GM21381 (cell line): ENCODE measurements around the gene HRAS.
A peak's percentile ranks its signal among the peaks of the same experiment; 100 is the strongest.

Experiments used
- ATAC-seq: cut with Tn5 transposase; IDR thresholded peaks from one replicate; pipeline ENCODE4 v1.9.1; 2021; ENCODE audit warnings: mild to moderate bottlenecking, moderate library complexity; ENCODE audit not compliant: unreplicated experiment

HRAS gene

DNA sequence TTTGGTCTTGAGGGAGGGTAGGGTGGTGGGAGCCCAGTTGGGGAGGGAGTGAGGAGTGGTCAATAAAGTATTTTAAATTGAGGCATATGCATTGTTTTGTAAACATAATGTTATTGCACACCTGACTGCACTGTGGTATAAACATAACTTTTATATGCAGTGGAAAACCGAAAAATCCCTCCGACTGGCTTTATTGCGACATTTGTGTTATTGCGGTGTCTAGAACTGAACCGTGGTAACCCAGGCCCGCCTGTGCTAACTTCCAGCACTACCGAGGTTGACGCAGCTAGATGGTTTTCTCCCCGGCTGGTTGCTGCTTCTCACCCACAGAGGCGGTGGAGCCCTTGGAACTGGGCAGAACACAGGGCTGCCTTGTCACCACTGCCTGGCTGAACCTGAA is 20.8 kb downstream of the HRAS start:
- ATAC-seq = no peak

DNA sequence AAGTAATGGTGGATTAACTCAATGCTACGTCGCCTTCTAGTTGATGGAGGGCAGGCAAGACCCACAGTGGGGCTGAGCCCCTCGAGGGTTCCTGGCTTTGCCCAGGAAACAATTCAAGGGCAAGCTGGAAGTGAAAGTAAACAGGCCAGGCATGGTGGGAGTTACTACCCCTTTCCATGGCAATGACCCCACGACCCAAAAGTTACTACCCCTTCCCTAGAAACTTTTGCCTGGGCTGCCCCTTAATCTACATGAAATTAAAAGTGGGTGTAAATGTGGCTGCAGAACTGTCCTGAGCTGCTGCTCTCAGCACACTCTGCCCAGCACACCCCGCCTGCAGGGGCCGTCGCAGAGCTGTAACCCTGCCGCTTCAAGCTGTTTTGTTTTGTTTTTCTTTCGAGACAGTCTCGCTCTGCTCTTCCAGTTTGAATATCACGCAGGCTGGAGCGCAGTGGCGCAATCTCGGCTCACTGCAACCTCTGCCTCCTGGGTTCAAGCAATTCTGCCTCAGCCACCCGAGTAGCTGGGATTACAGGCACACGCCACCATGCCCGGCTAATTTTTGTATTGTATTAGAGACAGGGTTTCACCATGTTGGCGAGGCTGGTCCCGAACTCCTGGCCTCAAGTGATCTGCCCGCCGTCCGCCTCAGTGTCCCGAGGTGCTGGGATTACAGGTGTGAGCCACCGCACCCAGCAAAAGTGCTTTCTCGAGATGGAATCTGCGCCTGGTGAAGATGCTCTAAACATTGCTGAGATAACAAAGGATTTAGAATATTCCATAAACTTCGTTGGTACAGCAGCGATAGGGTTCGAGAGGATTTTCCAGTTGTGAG is 22.4 kb downstream of the HRAS start:
- ATAC-seq = no peak

DNA sequence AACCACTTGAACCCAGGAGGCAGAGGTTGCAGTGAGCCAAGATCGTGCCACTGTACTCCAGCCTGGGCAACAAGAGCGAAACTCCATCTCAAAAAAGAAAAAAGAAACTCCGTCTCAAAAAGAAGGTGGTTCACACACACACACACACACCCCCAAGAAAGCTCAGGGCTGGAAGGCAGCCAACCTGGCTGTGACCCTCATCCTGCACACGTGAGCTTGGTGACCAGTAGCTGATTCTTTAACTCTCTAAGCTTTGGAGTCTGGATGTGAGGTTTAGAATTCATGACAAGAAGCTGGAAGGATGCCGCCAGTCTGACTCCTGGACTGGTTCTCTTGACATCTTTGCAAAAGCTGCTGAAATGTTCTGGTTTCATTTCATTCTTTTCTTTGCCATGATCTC is 26.4 kb downstream of the HRAS start:
- ATAC-seq = no peak

DNA sequence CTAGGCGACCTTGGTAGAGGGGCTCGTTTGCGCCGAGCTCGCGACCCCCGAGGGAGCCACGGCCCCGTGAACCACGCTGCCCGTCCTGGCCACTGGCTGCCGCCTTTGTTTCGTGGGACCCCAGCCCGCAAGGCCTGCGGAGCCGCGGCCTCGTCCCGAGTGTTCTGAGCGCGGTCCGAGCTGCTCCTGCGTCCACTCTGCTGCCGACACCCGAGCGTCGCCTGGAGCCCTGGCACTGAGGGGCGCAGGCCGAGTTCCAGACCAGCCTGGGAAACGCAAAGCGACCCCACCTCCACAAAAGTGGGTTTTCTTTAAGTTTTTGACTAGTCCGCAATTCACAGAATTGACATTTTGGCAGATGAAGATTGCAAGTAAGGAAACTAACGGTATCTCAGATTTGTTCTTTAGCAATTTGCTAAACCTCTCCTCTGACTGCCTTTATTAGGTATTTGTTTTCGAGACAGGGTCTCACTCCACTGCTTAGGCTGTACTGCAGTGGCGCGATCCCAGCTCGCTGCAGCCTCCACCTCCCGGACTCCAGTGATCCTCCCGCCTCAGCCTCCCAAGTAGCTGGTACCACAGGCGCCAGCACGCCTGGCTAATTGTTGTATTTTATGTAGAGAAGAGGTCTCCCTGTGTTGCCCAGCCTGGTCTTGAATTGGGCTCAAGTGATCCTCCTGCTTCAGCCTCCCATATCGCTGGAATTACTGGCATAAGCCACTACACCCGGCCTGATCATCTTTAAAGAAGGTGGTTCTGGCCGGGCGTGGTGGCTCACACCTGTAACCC is 27.5 kb downstream of the HRAS start:
- ATAC-seq = no peak

DNA sequence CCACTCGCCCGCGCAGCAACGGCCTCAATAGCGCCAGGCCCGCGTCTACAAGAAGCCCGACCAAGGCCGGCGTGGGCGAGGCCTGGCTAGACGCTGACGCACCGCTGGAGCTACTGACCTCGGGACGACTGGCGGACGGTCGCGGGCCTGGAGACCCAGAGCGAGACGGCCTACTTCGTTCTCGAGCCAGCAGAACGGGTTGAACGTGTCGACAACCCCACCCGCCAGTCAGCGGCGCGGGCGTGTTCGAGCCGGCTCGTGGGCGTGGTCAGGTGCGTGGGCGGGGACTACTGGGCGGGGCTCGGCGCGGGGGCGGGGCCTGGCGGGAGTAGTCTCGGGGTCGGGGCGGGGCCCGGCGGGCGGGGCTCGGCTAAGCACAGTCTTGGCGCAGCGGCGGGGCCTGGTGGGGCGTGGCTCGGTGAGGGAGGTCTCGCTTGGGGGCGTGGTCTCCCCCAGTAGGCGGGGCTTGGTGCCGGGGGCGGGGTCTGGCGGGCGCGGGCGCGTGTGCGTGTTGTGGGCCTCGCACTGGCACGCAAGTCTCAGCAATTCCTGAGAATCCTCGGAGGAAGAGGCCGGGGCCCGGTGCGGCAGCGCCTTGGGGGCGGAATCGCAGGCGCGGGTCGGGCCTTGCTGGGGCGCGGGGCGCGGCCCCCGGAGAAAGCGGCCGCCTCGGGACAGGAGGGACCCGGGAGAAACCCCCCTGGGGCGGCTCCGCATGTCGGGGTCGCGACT is 28.2 kb downstream of the HRAS start, which contains the start of gene RNH1:
Gene RNH1 (minus strand): TSS at position 248 of the 732 bp plus-strand sequence. CDS start 5,080 bp downstream, outside the sequence.
- peak; percentile 51 for ATAC-seq

DNA sequence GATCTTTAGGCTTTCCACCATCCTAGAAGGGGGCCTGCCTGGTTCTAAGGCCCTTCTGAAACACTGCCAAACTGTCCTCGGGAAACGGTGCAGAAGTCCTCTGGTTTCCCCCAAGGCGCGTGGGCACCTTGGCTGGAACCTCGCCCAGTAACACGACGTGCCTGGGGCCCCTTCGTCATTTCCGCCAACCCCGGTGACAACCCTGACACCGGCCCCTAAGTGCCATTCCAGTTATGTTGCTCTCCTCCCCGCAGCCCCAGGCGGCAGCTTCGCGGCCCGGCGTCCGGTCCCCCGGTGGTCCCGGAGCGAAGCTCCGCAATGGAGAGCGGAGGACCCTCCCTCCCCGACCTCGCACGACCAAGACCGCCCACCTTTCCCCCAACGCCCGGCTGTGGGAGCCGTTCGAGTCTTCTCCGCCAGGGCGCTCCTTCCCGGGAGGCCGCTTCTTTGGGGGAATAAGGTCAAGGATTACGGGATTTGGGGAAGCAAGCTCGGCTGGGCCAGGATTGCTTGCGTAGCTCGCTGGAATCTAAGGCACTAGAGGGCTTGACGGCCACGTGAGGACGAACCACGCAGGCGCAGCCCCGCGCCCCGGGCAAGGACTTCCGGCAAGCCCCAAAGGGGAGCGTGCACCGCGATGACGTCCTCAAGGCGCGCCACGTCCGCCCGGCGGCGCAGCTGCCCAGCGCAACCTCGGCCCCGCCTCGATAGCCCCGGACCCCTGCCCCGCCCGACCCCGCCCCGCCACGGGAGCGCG is 29.0 kb downstream of the HRAS start:
- peak; percentile 70 for ATAC-seq

DNA sequence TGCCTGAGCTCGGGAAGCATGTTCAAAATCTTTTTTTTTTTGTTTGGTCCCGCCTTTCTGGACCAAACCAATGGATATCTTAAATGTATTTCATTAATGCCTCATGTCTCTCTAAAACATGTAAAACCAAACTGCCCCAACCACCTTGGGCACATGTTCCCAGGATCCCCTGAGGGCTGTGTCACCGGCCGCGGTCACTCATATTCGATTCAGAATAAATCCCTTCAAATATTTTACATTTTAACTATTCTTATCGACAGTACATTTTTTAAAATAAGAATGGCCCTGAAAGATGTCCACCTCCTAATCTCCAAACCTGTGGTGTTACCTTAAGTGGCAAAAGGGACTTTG is 30.4 kb downstream of the HRAS start:
- no peak for ATAC-seq

DNA sequence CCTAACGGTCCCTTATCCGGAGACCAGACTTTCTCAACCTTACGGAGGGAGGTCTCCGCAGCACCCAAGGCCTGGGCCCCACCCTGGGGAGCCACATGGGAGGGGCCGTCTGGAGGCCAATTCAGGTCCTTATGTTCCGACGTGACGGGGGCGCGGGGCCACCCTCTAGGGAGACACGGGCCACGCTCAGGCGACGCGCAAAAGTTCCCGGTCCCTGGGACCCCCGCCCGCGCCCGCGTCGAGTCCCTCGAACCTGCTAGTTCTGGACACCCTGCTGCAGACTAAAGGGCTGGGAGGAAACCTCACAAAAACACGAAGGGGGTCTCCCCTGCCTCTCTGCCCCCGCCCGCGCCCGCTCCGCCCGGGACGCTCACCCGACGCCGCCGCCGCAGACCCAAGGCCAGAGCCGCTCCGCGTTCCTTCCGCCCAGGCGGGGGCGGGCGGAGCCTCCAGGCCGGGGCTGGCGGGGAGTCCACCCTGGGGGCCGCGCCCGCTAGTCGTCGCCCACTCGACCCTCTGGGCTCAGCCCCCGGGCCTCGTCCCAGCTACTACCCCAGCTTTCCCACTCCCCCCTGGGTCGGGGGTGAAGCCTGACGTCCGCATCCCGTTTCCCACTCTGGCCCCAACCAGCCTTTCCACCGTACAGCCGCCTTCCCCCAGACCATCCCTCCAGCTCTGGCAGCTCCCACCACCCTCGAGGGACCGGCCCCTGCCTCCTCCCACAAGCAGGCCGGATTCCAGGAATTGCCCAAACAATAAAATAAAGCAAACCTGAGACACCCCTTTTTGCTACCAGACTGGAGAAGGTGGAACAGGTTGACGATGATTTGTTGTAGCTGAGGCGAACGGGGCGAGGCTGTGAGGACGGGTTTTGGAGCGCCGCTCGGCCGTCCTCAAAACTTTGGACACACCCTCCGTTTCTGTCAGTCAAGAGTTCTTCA is 31.1 kb downstream of the HRAS start:
- ATAC-seq = no peak

DNA sequence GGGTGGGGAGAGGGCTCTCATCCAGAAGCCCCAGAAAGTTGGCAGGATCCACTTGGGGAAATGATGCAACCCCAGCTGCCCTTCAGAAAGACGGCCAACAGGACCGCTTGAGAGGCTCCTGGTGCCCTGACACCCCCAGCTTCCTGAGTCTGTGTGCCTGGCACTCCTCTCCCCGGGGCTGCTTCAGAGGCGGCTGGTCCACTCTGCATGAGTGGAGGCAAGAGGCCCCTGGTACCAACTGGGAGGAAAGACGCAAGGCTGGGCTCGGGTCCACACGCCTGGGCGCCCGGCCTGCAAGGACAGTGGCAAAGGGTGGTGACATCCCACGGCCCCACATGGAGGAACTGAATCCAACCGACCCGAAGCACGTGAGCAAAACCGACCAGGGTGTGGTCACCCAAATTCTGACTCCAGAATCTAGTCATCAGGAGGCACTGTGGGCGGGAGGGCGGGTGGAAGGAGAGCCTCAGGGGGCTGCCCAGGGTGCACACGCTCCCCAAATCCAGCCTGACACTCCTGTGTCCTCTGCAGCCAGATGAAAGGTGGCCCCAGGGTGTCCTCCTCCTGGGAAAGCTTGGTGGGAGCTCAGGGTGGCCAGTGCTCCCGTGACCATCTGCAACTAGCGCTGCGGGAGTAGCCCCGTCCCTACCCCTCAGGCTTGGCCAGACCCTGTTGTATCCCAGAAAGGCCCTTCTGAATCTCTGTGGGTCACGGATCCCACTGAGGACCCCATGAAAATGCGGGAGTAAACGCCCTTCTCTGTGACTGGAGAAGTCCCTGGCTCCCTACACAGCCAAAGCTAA is 32.0 kb downstream of the HRAS start:
- no peak for ATAC-seq

DNA sequence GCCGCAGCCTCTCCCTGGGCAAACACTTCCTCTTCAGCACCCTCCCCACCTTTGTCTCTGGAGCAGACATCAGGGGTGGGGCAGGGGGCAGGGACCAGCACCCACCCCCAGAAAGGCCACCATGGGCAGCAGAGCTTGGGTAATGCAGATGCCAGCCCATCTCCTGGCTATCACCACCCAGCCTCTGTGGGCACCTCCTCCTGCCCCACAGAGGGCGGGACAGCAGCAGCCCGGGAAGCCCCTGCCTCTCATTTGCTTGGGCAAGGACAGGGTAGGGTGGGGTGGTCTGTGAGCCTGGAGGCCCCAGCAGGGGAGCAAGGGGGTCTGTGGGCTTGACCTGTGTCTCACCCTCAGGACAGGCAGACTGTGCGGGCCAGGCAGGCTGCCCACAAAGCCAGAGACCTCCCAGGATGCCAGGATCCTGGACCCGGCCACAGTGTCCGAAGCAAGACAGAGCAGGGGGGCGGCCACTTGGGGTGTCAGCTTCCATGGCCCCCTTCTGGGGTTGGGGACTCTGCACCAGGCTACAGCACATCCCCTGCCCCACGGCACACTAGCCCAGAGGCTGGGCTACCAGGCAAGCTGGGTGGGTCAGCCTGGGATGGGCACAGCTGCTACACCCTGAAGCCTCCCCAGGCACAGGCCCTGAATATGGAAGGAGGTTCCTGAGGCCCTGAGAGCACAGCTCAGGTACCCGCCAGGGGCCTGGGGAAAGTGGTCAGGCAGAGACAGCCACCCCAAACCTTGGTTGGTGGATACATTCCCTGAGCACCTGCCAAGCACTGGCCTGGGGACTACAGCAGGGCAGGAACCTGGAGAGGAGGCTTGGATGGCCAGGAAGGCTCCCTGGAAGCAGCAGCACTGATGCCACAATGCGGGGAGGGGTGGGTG is 32.8 kb downstream of the HRAS start:
- ATAC-seq = no peak

DNA sequence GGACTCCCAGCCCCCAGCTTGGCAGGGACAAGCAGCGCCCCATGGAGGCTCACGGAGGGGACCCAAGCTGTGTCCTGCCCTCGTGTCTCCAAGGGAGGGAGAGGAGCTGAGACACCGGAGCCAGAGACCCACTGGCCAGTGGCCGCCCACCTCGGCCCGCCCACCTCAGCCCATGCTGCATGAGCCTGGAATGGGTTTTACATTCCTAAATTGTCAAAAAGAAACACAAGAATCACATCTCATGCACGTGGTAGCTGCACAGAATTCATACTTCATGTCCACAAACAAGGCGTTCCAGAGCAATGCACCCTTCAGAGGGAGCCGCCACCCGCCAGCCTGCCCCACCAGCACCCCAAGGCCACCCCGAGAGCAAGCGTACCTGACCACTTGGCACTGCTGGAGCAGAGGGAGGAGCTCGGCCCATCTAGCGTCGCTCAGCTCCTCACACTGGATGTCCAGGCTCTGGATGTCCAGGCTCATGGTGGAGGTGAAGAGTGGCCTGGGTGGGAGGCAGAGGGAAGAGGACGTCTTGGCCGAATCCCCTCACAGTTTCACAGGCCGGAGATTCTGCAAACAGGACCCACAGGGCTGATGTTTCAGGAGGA is 33.6 kb downstream of the HRAS start:
- ATAC-seq = no peak

DNA sequence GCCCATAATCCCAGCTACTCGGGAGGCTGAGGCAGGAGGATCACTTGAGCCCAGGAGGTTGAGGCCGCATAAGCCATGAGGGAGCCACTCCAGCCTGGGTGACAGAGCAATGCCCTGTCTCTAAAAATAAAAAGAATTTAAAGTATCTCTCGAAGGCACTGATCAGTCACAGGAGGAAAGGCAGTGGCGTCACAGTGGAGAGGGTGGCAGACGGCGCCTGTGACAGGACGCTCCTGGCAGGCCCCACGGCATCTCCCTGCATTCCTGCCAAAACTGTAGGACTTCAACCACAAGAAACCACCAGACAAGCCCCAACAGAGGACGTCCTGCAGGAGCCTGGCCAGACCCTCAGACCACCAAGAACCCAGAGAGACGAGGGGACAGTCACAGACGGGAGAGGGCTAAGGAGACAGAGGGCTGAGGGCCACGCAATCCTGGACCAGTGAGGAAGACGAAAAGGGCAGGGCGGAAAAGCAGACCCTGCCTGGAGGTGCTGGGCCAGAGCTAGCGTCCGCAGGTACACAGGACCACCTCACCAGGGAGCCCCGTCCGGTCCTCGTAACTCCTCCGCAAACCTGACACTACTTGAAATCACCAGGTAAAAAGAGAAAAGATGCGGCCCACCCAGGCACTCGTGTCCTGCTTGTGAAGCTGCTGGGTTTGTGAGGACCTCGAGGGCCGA is 34.2 kb downstream of the HRAS start:
- ATAC-seq = no peak

DNA sequence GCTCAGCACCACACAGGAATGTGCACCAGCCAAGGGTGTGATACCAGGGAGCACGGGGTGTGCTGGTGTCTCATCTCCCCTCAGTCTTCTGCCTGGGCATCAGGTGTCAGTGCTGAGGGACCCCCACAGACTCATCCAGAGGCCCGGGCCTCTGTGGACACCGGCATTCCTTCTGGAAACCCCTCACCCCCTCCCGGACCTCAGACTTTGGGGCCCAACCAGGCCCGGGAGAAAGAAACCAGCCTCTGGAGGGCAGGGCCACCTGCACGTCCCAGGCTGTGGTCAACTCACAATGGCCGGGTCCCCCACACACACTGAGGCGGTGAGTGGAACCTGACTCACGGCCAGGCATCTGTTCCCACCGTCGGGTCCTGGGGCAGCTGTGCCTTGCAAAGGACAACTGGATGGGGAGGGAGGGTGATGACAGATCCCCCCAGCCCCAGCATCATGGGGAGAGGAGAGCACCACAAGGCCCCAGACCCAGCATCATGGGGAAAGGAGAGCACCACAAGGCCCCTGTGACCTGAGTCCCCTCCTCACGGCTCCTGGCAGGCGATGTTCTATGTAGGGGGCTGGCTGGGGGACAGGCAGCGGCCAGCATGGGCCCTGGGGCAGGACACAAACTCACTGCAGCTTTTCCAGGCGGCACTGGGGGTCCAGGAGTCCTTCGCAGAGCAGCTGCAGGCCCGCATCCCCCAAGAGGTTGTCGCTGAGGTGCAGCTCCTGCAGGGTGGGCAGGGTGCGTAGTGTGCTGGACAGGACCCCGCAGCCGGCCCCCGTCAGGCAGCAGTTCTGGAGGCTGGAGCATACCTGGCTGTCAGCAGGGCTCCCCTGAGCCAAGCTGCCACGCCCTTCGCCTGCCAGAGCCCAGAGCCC is 35.9 kb downstream of the HRAS start:
- ATAC-seq = no peak

DNA sequence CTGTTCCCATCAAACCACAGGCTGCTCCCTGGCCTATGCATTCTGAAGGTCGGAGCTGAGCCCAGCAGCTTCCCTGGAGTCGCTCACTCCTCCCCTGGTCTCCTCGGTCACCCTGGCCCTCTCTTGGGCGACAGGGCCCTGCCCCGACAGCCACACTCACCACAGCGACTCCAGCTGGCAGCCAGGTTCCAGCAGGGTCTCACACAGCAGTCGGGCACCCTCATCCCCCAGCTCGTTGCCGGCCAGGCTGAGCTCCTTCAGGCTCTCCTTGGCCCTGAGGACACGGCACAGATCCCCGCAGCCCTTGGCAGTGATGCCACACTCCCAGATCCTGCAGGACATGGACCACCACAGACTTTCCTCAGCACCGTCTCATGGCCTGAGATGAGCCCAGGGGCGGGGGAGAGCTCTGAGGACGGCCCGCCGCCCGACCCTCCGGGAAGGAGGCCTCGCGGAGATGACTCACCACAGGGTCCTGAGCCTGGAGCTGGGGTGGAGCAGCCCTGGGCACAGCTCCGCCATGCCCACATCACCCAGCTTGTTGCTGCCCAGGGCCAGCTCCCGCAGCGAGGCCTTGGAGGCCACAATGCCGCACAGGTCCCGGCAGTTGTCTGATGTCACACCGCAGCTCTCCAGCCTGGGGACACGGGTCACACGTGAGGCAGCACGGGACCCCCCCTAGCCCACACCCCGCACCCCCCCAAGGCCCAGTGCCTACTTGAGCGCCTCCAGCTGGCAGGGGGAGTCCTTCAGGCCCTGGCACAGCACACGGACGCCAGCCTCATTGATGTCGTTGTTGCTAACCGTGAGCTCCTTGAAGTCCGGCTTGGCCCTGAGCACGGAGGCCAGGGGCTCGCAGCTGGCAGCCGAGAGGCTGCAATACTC is 36.8 kb downstream of the HRAS start:
- no peak for ATAC-seq
